Measurements from ENCODE around the gene CEP350.

Gene CEP350

GRCh38 chr1:180062452-180062971 is 107.9 kb downstream of the CEP350 start:
- DNase-seq = no peak

GRCh38 chr1:180065408-180065807 is 110.8 kb downstream of the CEP350 start:
- DNase-seq = no peak

GRCh38 chr1:180066150-180066549 is 111.5 kb downstream of the CEP350 start:
- no peak for DNase-seq

DNA sequence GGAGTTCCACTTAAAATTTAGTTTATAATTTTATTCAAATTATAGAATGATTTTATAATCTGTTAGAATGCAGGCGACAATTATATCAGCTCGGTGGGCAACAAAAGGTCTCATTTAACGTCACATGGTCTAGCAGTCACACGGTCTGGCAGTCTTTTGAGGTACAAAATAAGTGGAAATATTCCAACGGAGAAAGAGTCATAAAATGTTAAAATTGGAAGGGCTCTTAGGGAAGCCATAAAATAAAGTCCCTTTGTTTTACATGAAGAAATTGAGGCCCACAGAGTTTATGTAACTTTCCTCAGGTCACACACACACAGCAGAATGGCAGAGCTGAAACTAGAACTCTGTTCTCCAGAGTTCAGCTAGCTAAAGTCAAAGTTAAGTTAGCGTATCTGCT is 115.7 kb downstream of the CEP350 start:
- no peak for DNase-seq

DNA sequence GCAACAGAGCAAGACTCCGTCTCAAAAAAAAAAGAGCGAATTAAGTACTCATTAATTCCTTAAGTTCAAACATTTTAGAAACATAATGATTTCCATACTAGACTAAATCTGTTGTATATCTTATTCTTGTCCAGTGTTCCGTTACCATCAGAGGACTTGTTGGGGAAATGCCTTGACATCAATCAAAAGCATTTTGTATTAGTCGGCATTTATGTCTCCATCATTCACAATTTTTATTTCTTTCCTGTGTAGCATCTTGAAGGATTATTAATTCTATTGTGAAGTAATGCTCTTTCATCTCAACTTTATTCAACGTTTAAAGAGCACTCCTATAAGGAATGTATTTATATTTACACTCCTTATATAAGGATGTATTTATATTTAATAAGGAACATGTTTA is 117.1 kb downstream of the CEP350 start:
- DNase-seq = no peak

DNA sequence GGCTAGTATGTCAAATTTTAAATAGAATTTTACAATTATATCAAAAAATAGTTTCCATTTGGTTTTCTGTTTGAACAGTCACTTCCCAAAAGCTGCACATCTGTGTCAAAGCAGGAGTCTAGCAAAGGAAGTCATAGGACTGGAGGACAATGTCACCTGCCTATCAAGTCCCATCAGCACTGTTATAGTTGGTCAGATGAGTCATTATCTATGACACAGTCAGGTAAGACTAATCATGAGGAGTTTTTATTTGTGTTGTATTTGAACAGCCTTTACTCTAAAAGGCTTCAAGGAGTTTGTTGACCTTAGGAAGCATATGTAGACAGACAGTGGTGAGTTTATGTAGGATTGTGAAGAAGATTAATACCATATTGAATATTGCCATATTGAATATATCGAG is 125.8 kb downstream of the CEP350 start:
- DNase-seq = no peak

DNA sequence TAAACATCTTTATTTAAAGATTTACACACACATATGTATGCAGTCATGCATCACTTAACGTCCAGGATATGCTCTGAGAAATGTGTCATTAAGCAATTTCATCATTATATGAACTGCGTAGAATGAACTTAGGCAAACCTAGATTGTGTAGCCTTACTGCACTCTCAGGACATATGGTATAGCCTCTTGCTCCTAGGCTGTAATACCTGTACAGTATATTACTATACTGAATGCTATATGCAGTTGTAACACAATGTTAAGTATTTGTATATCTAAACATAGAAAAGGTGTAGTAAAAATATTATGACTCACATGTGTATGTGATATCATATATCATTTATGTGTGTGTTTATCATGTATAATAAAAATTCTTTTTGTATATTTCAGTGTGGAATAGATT is 126.9 kb downstream of the CEP350 start:
- no peak for DNase-seq

GRCh38 chr1:180083164-180083563 is 128.6 kb downstream of the CEP350 start:
- DNase-seq = no peak

DNA sequence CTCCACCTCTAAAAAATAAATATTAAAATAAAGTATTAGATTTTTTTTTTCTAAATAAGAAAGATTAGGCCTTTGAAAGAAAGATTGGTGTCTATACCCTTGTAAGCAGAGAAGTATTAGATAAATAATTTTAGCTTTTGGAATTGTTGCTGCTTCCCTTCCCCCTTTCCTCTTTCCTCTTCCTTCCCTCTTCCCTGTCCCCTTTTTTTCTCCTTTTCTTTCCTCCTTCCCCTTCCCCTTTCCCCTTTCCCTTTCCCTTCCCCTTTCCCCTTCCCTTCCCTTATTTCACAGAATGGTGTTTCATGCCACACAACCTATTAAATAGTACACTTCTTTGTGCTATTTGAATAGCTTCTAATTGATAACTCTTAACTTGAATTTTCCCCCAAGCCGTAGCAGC is 130.3 kb downstream of the CEP350 start:
- no peak for DNase-seq

- no peak for DNase-seq
These were observed 130.7 kb downstream of the CEP350 start for GRCh38 chr1:180085331-180085730.

DNA sequence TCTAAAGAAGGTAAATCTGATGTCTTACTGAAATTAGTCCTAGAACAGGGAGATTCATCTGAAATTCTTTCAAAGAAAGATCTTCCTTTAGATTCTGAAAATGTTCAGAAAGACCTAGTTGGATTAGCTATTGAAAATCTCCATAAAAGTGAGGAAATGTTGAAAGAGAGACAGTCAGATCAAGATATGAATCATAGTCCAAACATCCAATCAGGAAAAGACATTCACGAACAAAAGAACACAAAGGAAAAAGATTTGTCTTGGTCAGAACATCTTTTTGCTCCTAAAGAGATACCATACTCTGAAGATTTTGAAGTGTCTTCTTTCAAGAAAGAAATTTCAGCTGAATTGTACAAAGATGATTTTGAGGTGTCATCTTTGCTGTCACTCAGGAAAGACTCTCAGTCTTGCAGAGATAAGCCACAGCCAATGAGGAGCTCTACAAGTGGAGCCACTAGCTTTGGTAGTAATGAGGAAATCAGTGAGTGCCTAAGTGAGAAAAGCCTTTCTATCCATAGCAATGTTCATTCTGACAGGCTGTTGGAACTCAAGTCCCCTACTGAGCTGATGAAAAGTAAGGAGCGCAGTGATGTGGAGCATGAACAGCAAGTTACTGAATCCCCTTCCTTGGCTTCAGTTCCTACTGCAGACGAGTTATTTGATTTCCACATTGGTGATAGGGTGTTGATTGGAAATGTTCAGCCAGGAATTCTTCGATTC is 138.5 kb downstream of the CEP350 start:
- no peak for DNase-seq

- no peak for DNase-seq
These were observed 140.2 kb downstream of the CEP350 start for GRCh38 chr1:180094705-180095295.

DNA sequence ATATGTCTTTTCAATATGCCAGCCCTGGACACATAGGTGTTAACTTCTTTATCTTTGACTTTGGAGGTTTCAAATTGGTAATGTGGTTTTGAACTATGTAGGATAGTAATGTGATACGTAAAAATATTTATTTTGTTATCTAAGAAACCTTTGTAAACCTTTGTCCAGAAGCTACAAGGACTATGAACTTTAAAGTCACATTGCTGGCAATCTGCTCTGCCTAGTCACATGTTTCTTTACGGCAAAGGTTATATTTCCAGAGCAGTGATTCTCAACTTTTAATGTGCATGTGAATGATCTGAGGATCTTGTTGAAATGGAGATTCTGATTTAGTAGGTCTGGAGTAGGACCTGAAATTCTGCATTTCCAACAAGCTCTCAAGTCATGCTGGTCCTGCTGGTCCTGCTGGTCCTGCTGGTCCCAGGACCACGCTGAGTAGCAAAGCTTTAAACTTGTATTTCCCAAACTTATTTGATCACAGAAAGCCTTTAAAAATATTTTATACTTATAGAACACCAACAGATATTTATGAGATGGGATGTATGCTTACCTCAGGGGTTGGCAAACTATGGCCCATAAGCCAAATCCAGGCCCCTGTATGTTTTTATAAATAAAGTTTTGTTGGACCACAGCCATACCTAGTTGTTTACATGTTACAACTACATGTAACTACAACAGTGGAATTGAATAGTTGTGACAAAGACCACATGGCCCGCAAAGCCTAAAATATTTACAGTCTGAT is 142.1 kb downstream of the CEP350 start:
- DNase-seq = no peak

DNA sequence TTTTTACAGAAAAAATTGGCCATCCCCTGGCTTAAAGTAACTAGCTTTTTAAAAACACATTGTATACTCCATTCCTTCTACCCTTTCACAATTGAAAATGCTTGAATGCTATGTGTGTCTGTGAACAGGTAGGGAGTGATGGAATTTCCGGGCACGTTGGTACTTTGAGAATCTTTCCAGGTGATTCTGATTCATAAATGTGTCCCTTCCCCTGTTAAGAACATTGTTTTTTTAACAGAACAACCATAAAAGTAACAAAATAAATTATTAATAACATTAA is 142.7 kb downstream of the CEP350 start:
- no peak for DNase-seq

GRCh38 chr1:180101411-180101810 is 146.8 kb downstream of the CEP350 start:
- DNase-seq = no peak

DNA sequence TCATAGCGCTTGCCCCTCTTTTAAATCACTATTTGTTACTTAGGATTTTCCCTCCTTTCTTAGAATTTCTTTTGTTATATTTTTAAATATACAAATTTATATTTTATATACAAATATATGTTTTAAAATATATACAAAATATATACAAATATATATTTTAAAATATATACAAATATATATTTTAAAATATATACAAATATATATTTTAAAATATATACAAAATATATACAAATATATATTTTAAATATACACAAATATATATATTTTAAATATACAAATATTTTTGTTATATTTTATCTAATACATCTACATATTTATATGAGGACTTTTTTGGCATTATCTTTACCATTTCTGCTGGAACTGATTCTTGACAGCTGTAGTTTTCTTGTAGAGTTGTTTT is 149.2 kb downstream of the CEP350 start:
- no peak for DNase-seq

DNA sequence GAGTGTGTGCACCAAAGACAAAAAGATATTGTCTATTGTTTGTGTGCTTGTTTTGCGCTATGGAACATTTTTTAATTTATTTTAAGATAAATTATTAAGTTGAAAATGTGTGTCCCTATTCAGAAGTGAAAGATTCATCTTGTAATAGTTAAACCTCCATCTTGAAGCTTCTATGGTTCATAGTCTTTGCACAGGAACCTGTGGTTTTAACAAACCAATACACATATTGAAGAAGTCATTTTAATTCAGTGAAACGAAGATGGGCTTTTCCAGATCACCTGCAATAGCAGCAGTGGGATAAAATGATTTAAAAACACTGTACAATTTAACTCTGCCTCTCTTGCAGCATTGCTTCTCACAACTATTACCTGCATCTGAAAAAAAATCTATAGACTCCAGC is 157.5 kb downstream of the CEP350 start:
- DNase-seq = no peak

- DNase-seq = no peak
These were observed 158.5 kb downstream of the CEP350 start for GRCh38 chr1:180112984-180113647.

DNA sequence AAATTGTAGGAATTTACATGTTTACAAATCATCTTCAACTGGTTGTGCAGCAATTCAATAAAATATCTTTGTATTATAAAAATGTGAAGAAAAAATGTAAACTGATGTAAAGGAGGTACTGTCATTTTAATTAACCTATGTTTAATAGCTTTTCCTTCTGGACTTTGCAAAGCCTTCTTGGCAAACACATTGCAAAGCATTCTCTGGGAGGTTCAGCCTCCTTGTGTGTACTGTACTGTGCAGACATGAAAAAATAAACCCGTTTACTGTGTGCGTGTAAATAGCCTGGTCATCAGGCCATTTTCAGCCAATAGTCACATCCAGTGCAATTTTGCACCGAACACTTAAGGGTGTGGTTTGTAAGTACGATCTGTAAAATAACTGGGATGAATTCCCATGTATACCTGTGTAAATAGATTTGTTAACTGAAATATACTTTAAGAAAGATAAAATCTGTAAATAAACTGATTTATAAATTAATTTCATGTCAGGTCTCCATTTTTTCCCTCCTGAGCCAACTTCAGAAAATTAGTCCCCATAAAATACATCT is 159.9 kb downstream of the CEP350 start:
- no peak for DNase-seq

DNA sequence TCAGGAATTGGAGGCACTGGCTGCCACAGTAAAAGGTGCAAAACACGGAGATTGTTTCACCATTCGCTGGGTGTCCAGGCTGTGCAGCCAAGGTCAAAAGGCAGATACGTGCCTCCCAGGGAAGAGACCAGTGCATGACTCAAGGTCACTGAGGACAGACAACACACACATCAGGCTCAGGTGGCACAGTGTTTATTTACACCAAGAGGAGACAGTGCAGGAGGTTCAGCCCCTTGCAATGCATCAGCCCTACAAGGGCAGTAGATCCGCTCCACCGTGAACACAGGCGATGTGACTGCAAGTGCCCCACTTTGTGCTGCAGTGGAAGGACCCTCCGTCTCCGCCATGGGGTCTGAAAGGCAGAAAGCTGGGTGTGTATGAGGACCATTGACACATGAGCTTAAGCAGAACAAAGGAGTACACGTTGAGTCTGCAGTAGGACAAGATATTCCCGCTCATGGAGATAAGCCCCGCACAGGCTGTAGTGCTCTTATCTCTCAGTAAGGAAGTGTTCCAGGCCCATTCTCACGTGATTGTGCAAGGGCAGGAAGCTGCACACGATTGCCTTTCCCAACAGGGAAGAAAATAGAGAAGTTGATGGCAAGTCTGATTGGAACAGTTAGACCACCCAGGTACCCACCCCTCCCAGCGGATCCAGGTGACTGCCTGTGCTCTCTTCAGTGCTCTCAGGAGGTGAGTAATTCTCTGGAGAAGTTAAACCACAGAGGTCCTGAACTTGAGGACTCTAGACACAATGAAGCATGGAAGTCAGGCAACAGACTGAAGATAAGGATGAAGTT is 162.6 kb downstream of the CEP350 start:
- DNase-seq = no peak

GRCh38 chr1:180117764-180118116 is 163.1 kb downstream of the CEP350 start:
- no peak for DNase-seq

DNA sequence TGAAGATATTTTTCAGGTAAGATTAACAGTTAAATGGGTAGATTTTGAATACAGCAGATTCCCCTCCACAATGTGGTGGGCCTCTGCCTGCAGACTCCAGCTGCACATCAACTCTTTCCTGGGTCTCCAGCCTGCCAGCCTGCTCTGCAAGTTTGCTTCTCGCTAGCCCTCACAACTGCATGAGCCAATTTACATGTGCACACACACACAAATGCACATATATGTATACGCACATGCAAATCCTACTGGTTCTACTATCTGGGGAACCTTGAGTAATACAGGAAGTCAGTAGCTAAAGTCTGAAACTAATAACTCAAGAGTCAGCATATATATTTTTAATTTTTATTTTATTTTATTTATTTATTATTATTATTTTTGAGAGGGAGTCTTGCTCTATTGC is 165.2 kb downstream of the CEP350 start:
- no peak for DNase-seq

GRCh38 chr1:180123463-180123936 is 168.9 kb downstream of the CEP350 start:
- no peak for DNase-seq

Measured in NCI-H2171 (cell line).